GM23248 (cell line): Measurements from ENCODE around the gene NOG.

Experiments used
- EZH2 ChIP-seq: fragments of 200-600 bp; sonication (generic); IDR thresholded peaks from 2 replicates; pipeline ENCODE4 v1.6.1; 2018; ENCODE audit warnings: antibody characterized with exemption, mild to moderate bottlenecking; ENCODE audit not compliant: insufficient read depth, poor library complexity, severe bottlenecking
- EZH2phosphoT487 ChIP-seq: fragments of 200-600 bp; sonication (generic); IDR thresholded peaks from 2 replicates; pipeline ENCODE4 v1.6.1; 2018; ENCODE audit warnings: antibody characterized with exemption, moderate library complexity, mild to moderate bottlenecking, low read depth; ENCODE audit not compliant: insufficient read depth

DNA sequence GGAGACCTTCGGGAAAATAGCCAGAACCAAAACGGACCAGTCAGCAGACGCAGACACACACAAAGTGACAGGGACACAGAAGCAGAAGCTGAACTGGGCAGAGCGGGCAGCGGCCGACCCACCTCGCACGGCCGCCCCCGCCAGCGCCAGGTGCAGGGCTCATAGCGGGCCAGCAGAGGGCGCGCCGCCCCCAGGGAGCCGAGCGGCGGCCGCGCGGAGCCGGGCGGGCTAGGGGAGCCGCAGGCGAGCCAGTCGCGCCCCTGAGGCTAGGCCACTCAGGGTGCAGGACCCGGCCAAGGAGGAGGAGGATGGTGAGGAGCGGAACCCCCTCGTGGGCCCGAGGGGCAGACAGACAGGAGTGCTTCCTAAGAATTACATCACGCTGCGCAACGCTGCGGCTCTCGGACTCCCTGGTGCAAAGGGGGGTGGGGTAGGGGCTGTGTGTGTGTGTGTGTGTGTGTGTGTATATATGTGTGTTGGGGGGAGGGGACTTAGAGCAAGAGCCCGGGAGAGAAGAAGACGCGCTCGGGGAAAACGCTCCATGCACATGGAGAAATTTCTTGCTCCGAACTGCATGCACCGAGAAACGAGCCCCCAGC is 913 bp upstream of the NOG start:
- TF ChIP-seq EZH2 (no peak), EZH2phosphoT487 (no peak)
